Calu3 (cell line): Measurements from ENCODE around the gene BCR. TPM values are rescaled to one million over a fixed set of nuclear protein-coding genes. Genes with fewer than 3 reads are reported as not detected.

Source experiments
- BruUV-seq: library from RNA; stranded (reverse); fragments of 400-500 nt; replicated peaks from 2 replicates; lab custom pipeline; 2021; lab: Mats Ljungman, UMichigan
- CTCF ChIA-PET: fragments of 300-600 bp; sonication (Branson Sonifier 250); formaldehyde crosslinking; loops from one replicate; lab custom pipeline; 2022; ENCODE audit warnings: antibody characterized with exemption; lab: Charles Lee
- DNase-seq: peaks from one replicate; pipeline ENCODE4 v3.0.0; 2022
- H3K27ac Mint-ChIP-seq: one replicate; pipeline ENCODE4 v1.8.0; 2022; ENCODE audit warnings: mixed read lengths; ENCODE audit not compliant: unreplicated experiment
- H3K27me3 Mint-ChIP-seq: one replicate; pipeline ENCODE4 v1.8.0; 2022; ENCODE audit warnings: mixed read lengths; ENCODE audit not compliant: unreplicated experiment
- H3K36me3 Mint-ChIP-seq: one replicate; pipeline ENCODE4 v1.8.0; 2022; ENCODE audit warnings: mild to moderate bottlenecking, moderate library complexity, mixed read lengths; ENCODE audit not compliant: insufficient read depth, unreplicated experiment
- H3K4me1 Mint-ChIP-seq: one replicate; pipeline ENCODE4 v1.8.0; 2022; ENCODE audit warnings: mild to moderate bottlenecking, low read depth, mixed read lengths; ENCODE audit not compliant: unreplicated experiment
- H3K4me3 Mint-ChIP-seq: one replicate; pipeline ENCODE4 v1.8.0; 2022; ENCODE audit warnings: mild to moderate bottlenecking, low read depth, moderate library complexity, mixed read lengths; ENCODE audit not compliant: unreplicated experiment
- H3K9me3 Mint-ChIP-seq: one replicate; pipeline ENCODE4 v1.8.0; 2022; ENCODE audit warnings: low read depth, mixed read lengths; ENCODE audit not compliant: unreplicated experiment
- intact Hi-C: fragments of 100-400 bp; cut with micrococcal nuclease; formaldehyde crosslinking; loops from one replicate; pipeline ENCODE4 v1.10.0; 2022; ENCODE audit not compliant: unreplicated experiment
- total RNA-seq: library from RNA; stranded (reverse); gene quantifications from 2 replicates; pipeline ENCODE4 v1.2.3, GENCODE V29; 2022
- TF ChIP-seq, protein P1 (sequence below): fragments of 200-600 bp; IDR thresholded peaks from one replicate; pipeline ENCODE4 v1.8.0; 2022; ENCODE audit warnings: antibody characterized with exemption; ENCODE audit not compliant: unreplicated experiment

BCR gene
- total RNA-seq, 1 experiment from 2014 or later: 83.6 TPM

DNA sequence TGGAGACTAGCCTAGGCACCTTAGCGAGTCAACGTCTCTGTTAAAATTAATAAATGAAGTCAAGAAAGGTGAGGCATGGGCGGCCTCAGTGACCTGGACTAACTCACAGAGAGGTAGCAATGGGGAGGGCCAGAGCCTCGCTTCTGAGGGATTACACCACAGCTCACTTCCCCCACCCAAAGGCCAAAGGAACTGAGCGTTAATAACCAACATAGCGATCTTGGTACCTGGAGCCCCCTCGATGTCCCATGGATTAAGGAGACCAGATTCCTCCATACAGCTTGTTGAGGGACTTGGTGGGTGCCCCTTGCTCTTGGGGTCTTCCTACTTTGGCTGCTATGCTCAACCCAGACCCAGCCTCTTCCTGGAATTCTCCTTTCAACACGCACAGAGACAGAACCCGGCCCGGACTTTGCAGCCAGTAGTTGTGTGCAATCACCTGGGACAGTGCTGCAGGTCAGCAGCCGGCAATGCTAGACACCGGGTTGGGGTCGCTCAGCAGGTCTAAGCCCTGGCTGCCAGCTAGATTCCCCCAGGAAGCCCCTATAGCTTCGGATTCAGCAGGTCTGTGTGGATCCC, 70.6 kb downstream of the BCR start:
- Mint-ChIP-seq H3K4me1 (peaks cover 44% of the 10 kb centered on the region), H3K4me3 (no peak overlapping the region), H3K27me3 (no peaks in the 10 kb centered on the region), H3K36me3 (peaks cover 16% of the 10 kb centered on the region), H3K9me3 (no peaks in the 10 kb centered on the region), H3K27ac (no peak overlapping the region)
- DNase-seq: no peak
- no TSS peak for BruUV-seq
- CTCF ChIA-PET: interaction anchor here (0.6 to 2.4 kb wide), 3 partner anchors 25 to 126 kb away, joined by 3 to 8 read pairs (median 5); no protein-coding TSS in a partner anchor
- intact Hi-C loops: no loop called here
- TF ChIP-seq, protein P1, sequence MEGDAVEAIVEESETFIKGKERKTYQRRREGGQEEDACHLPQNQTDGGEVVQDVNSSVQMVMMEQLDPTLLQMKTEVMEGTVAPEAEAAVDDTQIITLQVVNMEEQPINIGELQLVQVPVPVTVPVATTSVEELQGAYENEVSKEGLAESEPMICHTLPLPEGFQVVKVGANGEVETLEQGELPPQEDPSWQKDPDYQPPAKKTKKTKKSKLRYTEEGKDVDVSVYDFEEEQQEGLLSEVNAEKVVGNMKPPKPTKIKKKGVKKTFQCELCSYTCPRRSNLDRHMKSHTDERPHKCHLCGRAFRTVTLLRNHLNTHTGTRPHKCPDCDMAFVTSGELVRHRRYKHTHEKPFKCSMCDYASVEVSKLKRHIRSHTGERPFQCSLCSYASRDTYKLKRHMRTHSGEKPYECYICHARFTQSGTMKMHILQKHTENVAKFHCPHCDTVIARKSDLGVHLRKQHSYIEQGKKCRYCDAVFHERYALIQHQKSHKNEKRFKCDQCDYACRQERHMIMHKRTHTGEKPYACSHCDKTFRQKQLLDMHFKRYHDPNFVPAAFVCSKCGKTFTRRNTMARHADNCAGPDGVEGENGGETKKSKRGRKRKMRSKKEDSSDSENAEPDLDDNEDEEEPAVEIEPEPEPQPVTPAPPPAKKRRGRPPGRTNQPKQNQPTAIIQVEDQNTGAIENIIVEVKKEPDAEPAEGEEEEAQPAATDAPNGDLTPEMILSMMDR: no peak

DNA sequence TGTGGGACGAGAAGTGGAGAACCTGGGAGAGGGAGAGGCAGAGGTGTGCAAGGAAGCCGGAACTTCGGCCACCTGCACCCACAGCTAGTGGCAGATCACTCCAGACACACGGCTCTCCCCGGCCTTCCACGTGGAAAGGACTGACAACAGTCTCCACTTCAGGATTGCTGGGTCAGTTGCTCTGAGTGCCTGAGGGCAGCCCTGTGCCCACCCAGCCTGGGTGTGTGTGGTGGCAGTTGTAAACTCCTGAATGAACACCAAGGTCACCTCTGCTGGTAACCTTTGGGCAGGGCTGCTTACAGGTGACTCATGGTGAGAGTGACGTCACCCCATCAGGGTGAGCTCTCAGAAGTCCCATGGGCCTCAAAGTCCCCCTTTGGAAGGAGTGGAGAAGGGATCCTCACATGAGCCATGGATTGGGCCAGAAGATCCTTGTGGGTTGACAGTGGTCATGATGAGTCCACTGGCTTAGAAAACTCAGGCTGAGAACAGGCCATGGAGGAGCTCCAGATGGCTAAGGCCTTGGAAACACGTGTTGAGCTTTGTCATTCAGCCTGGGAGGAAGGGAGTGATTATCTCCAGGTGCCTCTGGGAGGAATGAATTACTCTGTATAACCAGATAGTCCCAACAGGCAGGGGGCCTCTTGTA, 71.3 kb downstream of the BCR start:
- peaks cover 14% of the 10 kb centered on the region for H3K36me3 Mint-ChIP-seq
- H3K27ac Mint-ChIP-seq: no peak overlapping the region
- H3K4me1 Mint-ChIP-seq: peaks cover 45% of the 10 kb centered on the region
- no TSS peak for BruUV-seq
- TF ChIP-seq, protein P1: no peak
- H3K27me3 Mint-ChIP-seq: no peaks in the 10 kb centered on the region
- CTCF ChIA-PET: interaction anchor here (0.6 to 2.4 kb wide), 3 partner anchors 26 to 303 kb away, joined by 3 to 8 read pairs (median 5); no protein-coding TSS in a partner anchor
- intact Hi-C loops: no loop called here
- no peak overlapping the region for H3K4me3 Mint-ChIP-seq
- H3K9me3 Mint-ChIP-seq: no peaks in the 10 kb centered on the region
- peak; percentile 29 for DNase-seq

DNA sequence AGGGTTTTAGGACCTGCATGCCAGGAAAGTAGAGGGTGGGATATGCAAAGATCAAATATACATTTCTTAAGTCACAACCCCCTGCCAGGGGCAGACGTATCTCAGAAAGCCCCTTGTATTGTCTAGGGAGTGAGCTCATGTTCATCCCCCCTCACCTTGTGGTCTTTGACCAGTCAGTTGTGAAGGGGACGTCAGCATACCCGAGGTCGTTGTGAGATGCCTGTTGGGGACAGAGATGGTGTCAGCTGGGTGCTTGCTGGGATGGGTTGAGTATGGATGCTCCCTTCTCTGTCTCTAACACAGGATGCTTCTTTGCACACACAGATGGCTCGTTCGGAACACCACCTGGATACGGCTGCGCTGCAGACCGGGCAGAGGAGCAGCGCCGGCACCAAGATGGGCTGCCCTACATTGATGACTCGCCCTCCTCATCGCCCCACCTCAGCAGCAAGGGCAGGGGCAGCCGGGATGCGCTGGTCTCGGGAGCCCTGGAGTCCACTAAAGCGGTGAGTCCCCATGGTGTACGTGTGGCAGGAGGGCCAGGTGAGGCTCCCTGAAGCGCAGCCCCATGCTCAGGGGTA, 73.3 kb downstream of the BCR start:
- no peaks in the 10 kb centered on the region for H3K27me3 Mint-ChIP-seq
- CTCF ChIA-PET: no interaction called here
- no peaks in the 10 kb centered on the region for H3K9me3 Mint-ChIP-seq
- H3K4me1 Mint-ChIP-seq: peaks cover 35% of the 10 kb centered on the region
- no peak overlapping the region for H3K27ac Mint-ChIP-seq
- TF ChIP-seq, protein P1: no peak
- DNase-seq: no peak
- H3K4me3 Mint-ChIP-seq: no peak overlapping the region
- BruUV-seq: no TSS peak
- intact Hi-C loops: no loop called here
- H3K36me3 Mint-ChIP-seq: peaks cover 7% of the 10 kb centered on the region

DNA sequence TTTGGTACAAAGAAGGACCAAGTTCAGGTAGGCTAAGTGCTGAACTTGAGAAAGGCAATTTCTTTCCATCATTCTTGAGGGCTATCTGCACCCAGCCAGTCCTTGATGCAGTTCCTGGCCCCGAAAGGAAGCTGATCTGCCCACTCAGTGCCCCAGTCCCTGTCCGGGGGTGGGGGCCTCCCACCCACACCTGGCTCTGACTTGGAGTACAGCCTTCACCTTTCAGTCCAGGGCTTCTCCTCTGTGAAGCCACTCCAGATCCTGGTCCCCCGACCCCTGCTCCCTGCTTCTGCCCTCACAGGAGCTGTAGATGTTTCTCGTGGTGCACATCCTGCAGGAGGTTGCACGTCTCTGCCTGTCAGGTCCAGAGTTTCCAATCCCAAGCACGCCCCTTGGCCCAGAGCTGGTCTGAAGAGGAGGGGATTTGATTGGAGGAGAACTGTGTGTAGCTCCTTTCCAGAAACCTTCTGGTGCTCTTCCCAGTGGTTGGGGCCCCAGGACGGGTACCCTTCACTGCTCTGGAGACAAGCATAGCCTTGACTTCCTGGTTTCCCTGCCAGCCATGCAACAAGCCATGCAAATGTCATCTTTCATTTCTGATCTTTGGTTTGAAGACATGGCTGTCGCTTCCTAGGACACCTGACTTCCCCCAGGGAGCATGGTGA, 75.3 kb downstream of the BCR start:
- H3K9me3 Mint-ChIP-seq: no peaks in the 10 kb centered on the region
- intact Hi-C loops: no loop called here
- no peak overlapping the region for H3K4me3 Mint-ChIP-seq
- CTCF ChIA-PET: no interaction called here
- DNase-seq: no peak
- H3K27me3 Mint-ChIP-seq: no peaks in the 10 kb centered on the region
- TF ChIP-seq, protein P1: no peak
- H3K4me1 Mint-ChIP-seq: peaks cover 17% of the 10 kb centered on the region
- H3K36me3 Mint-ChIP-seq: peaks cover 7% of the 10 kb centered on the region
- H3K27ac Mint-ChIP-seq: no peak overlapping the region
- no TSS peak for BruUV-seq
